Thyroid gland (tissue), 4 donors: ENCODE results near the gene PRR12. TPM values are rescaled to one million over a fixed set of nuclear protein-coding genes. Genes with fewer than 3 reads are reported as not detected.

Experiments
- DNase-seq, 2 donors: peaks; one replicate each; pipeline ENCODE4 v3.0.0-alpha.2; 2019
- H3K27ac ChIP-seq, 3 donors: fragments of 200-600 bp; sonication (generic); 1 replicate in 2 of 3; 2 replicates in 1 of 3; pipeline ENCODE4 v1.5.1; 2016 to 2019; ENCODE audit warnings: mild to moderate bottlenecking in 1 of 3, moderate library complexity in 1 of 3
- H3K27me3 ChIP-seq: fragments of 200-600 bp; sonication (generic); one replicate; pipeline ENCODE4 v1.5.1; 2019
- H3K36me3 ChIP-seq, 2 donors: fragments of 200-600 bp; sonication (generic); one replicate each; pipeline ENCODE4 v1.5.1; 2016 to 2019
- H3K4me1 ChIP-seq, 2 donors: fragments of 200-600 bp; sonication (generic); one replicate each; pipeline ENCODE4 v1.5.1; 2017 to 2019
- H3K4me3 ChIP-seq, 3 donors: fragments of 200-600 bp; sonication (generic); replicated peaks in 1 of 3; 1 replicate in 2 of 3; 2 replicates in 1 of 3; pipeline ENCODE4 v1.5.1; 2016; ENCODE audit warnings: mild to moderate bottlenecking in 1 of 3
- H3K9me3 ChIP-seq: fragments of 200-600 bp; sonication (generic); one replicate; pipeline ENCODE4 v1.5.1; 2017
- CTCF ChIP-seq, 6 experiments: fragments of 200-600 bp in 3 of 6; fragments of 450-650 bp in 3 of 6; sonication (generic) in 3 of 6; IDR thresholded peaks; one replicate each; pipeline ENCODE4 v1.5.1; 2016 to 2019; ENCODE audit warnings: antibody characterized with exemption in 6 of 6, mild to moderate bottlenecking in 2 of 6, inconsistent platforms in 1 of 6, moderate library complexity in 1 of 6
- POLR2A ChIP-seq, 2 donors: fragments of 450-650 bp; IDR thresholded peaks; one replicate each; pipeline ENCODE4 v1.6.1; 2017; ENCODE audit warnings: antibody characterized with exemption in 2 of 2, mild to moderate bottlenecking in 2 of 2, moderate library complexity in 1 of 2
- WGBS, 2 donors: methylation state at CpG; one replicate each; pipeline ENCODE4 v1.1.5; 2017; 5-methylcytosine and 5-hydroxymethylcytosine counted together
- intact Hi-C: fragments of 100-400 bp; cut with DNase I; formaldehyde crosslinking; loops from one replicate; pipeline ENCODE4 v1.15.1; 2023
- total RNA-seq, 4 donors: library from RNA; depleted of rRNA; stranded (reverse); fragments of >200 nt; gene quantifications; one replicate each; pipeline ENCODE4 v1.2.3, GENCODE V29; 2016

The PRR12 gene
- total RNA-seq, 4 donors from 2014 or later: 7.3 to 15.6 (median 12.4) TPM

- Histone ChIP-seq H3K36me3 (peaks cover 76 to 86% of the 10 kb centered on the region in 2 donors), H3K9me3 (no peaks in the 10 kb centered on the region), H3K4me3 (no peak overlapping the region), H3K27me3 (no peaks in the 10 kb centered on the region), H3K27ac (no peak overlapping the region), H3K4me1 (no peaks in the 10 kb centered on the region)
- TF ChIP-seq POLR2A (IDR thresholded peaks at IDR 0.05) (no peak), CTCF (IDR thresholded peaks at IDR 0.05) (no peak)
- 95% methylated on average over 16 to 17 of the region's 17 CpGs for WGBS, 2 donors
- no peak for DNase-seq
- intact Hi-C loops: no loop called here
Observed at GRCh38 chr19:49656456-49657109, 65.6 kb downstream of the PRR12 start.

GRCh38 chr19:49657493-49658138 lies 66.6 kb downstream of the PRR12 start:
- Histone ChIP-seq H3K27ac (no peak overlapping the region), H3K4me3 (no peak overlapping the region), H3K27me3 (no peaks in the 10 kb centered on the region), H3K36me3 (peaks cover 80 to 91% of the 10 kb centered on the region in 2 donors), H3K4me1 (no peaks in the 10 kb centered on the region), H3K9me3 (no peaks in the 10 kb centered on the region)
- TF ChIP-seq CTCF (IDR thresholded peaks at IDR 0.05) (no peak), POLR2A (IDR thresholded peaks at IDR 0.05) (no peak)
- DNase-seq: no peak
- intact Hi-C loops: no loop called here
- WGBS, 2 donors: 90 to 91% methylated on average over 19 to 20 of the region's 22 CpGs

- no peak for DNase-seq
- 90 to 93% methylated on average over 10 to 14 of the region's 15 CpGs for WGBS, 2 donors
- H3K36me3 ChIP-seq: peaks cover 77 to 88% of the 10 kb centered on the region in 2 donors
Observed at GRCh38 chr19:49658139-49658517, 67.1 kb downstream of the PRR12 start.

GRCh38 chr19:49658566-49659442 lies 67.8 kb downstream of the PRR12 start:
- no peaks in the 10 kb centered on the region for H3K27me3 ChIP-seq
- DNase-seq: no peak
- peaks cover 72 to 82% of the 10 kb centered on the region in 2 donors for H3K36me3 ChIP-seq
- H3K27ac ChIP-seq: no peak overlapping the region
- peaks cover under 1 to 6% of the 10 kb centered on the region in 2 donors for H3K4me1 ChIP-seq
- intact Hi-C loops: no loop called here
- no peaks in the 10 kb centered on the region for H3K9me3 ChIP-seq
- no peak overlapping the region for H3K4me3 ChIP-seq
- 95 to 98% methylated on average over 4 to 6 of the region's 12 CpGs for WGBS, 2 donors
- TF ChIP-seq CTCF (IDR thresholded peaks at IDR 0.05): no peak
- no peak for TF ChIP-seq POLR2A (IDR thresholded peaks at IDR 0.05)

More at GRCh38 chr19:49658139-49658517, 67.1 kb downstream of the PRR12 start:
- no peak overlapping the region for H3K27ac ChIP-seq
- H3K4me3 ChIP-seq: no peak overlapping the region
- no peak for TF ChIP-seq CTCF (IDR thresholded peaks at IDR 0.05)
- TF ChIP-seq POLR2A (IDR thresholded peaks at IDR 0.05): no peak
- no peaks in the 10 kb centered on the region for H3K4me1 ChIP-seq
- no peaks in the 10 kb centered on the region for H3K27me3 ChIP-seq
- no peaks in the 10 kb centered on the region for H3K9me3 ChIP-seq
- intact Hi-C loops: no loop called here
